Transverse colon (tissue), 4 donors: ENCODE measurements around the gene PMVK.

Experiments used
- CTCF ChIP-seq, 5 experiments: fragments of 200-600 bp in 3 of 5; fragments of 450-650 bp in 2 of 5; sonication (generic) in 3 of 5; IDR thresholded peaks; 1 replicate in 2 of 5; 2 replicates in 3 of 5; pipeline ENCODE4 v1.5.1; 2016 to 2017; ENCODE audit warnings: antibody characterized with exemption in 5 of 5, inconsistent platforms in 3 of 5, mild to moderate bottlenecking in 2 of 5, moderate library complexity in 1 of 5
- EP300 ChIP-seq: sonication (generic); formaldehyde crosslinking; IDR thresholded peaks from one replicate; pipeline ENCODE4 v1.6.1; 2017; ENCODE audit warnings: antibody characterized with exemption, low read depth
- POLR2A ChIP-seq: fragments of 450-650 bp; IDR thresholded peaks from one replicate; pipeline ENCODE4 v1.6.1; 2016; ENCODE audit warnings: antibody characterized with exemption, mild to moderate bottlenecking, moderate library complexity
- POLR2AphosphoS5 ChIP-seq, 3 donors: sonication (generic); formaldehyde crosslinking; IDR thresholded peaks; one replicate each; pipeline ENCODE4 v1.6.1; 2016; ENCODE audit warnings: antibody characterized with exemption in 3 of 3

GRCh38 chr1:154877370-154877974, 59.0 kb downstream of the PMVK start:
- TF ChIP-seq CTCF (IDR thresholded peaks at IDR 0.05): no peak
- no peak for TF ChIP-seq POLR2A
- no peak for TF ChIP-seq POLR2AphosphoS5 (IDR thresholded peaks at IDR 0.05)
- TF ChIP-seq EP300: no peak
